Ishikawa (cell line): ENCODE results near the gene ZBED3.

Source experiments
- CEBPB ChIP-seq: IDR thresholded peaks from 2 replicates; pipeline ENCODE4 v1.6.1; 2012
- CREB1 ChIP-seq: IDR thresholded peaks from 2 replicates; pipeline ENCODE4 v1.6.1; 2012; ENCODE audit warnings: low read depth
- EGR1 ChIP-seq: IDR thresholded peaks from 2 replicates; pipeline ENCODE4 v1.6.1; 2012
- EP300 ChIP-seq: IDR thresholded peaks from 2 replicates; pipeline ENCODE4 v1.6.1; 2012; ENCODE audit warnings: borderline replicate concordance
- FOXM1 ChIP-seq: IDR thresholded peaks from 2 replicates; pipeline ENCODE4 v1.6.1; 2012; ENCODE audit warnings: low read depth, borderline replicate concordance
- NFIC ChIP-seq: IDR thresholded peaks from 2 replicates; pipeline ENCODE4 v1.6.1; 2012
- RAD21 ChIP-seq: IDR thresholded peaks from 2 replicates; pipeline ENCODE4 v1.6.1; 2012; ENCODE audit warnings: low read depth
- REST ChIP-seq: IDR thresholded peaks from 2 replicates; pipeline ENCODE4 v1.6.1; 2012; ENCODE audit warnings: low read depth, mild to moderate bottlenecking
- TAF1 ChIP-seq: IDR thresholded peaks from 2 replicates; pipeline ENCODE4 v1.6.1; 2012; ENCODE audit warnings: low read depth, mild to moderate bottlenecking
- TCF12 ChIP-seq: IDR thresholded peaks from 2 replicates; pipeline ENCODE4 v1.6.1; 2012; ENCODE audit warnings: low read depth
- TEAD4 ChIP-seq: IDR thresholded peaks from 2 replicates; pipeline ENCODE4 v1.6.1; 2012
- YY1 ChIP-seq: IDR thresholded peaks from 2 replicates; pipeline ENCODE4 v1.6.1; 2012; ENCODE audit warnings: low read depth
- ZBTB7A ChIP-seq: IDR thresholded peaks from 2 replicates; pipeline ENCODE4 v1.6.1; 2012; ENCODE audit warnings: low read depth
- TF ChIP-seq, protein P1 (sequence below): IDR thresholded peaks from 2 replicates; pipeline ENCODE4 v1.6.1; 2012
- TF ChIP-seq, protein P2 (sequence below): IDR thresholded peaks from 2 replicates; pipeline ENCODE4 v1.6.1; 2012

ZBED3 gene

DNA sequence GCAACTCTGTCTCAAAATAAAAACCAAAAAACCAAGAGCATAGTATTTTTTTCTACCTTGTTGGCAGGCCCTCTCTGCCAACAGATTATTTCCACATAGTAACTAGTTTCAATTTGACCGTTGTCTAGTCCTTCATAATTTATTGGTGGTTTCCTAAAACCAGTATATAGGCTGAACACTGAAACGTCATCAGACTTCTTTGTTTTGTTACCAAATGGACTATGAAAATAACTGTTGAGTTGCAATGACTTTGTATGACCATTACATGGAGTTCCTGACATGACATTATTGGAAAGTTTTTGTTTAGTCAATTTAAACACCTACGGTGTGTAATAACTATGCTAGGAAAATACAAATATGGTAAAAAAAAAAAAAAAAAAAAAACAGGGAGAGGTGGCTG lies 55.2 kb downstream of the ZBED3 start:
- TF ChIP-seq TAF1 (no peak), EGR1 (no peak), CREB1 (no peak), CEBPB (no peak), TCF12 (no peak), REST (no peak), NFIC (no peak), YY1 (no peak), ZBTB7A (no peak), RAD21 (no peak), TEAD4 (no peak), FOXM1 (no peak)
- TF ChIP-seq, protein P1, sequence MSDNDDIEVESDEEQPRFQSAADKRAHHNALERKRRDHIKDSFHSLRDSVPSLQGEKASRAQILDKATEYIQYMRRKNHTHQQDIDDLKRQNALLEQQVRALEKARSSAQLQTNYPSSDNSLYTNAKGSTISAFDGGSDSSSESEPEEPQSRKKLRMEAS: no peak
- TF ChIP-seq, protein P2, sequence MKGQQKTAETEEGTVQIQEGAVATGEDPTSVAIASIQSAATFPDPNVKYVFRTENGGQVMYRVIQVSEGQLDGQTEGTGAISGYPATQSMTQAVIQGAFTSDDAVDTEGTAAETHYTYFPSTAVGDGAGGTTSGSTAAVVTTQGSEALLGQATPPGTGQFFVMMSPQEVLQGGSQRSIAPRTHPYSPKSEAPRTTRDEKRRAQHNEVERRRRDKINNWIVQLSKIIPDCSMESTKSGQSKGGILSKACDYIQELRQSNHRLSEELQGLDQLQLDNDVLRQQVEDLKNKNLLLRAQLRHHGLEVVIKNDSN: no peak

GRCh38 chr5:77030097-77031071 lies 56.7 kb downstream of the ZBED3 start, which contains the start of gene AGGF1:
Gene AGGF1 (plus strand): TSS chr5:77030404. CDS start chr5:77030767, 363 bp downstream.
- TF ChIP-seq TAF1: peak; percentile 94
- no peak for TF ChIP-seq NFIC
- peak; percentile 59 for TF ChIP-seq CREB1
- TF ChIP-seq TCF12: peak; percentile 54; the same call in 1 of the 2 replicates
- TF ChIP-seq RAD21: no peak
- TF ChIP-seq ZBTB7A: 0 out of 2 replicates have a peak, but pooled peaks have one; percentile 19
- TF ChIP-seq REST: no peak
- TF ChIP-seq FOXM1: 0 out of 2 replicates have a peak, but pooled peaks have one; percentile 14
- TF ChIP-seq EP300: no peak
- TF ChIP-seq, protein P2: no peak
- TF ChIP-seq CEBPB: no peak; the same call in none of the 2 replicates
- peak; percentile 39; the same call in 1 of the 2 replicates for TF ChIP-seq TEAD4
- TF ChIP-seq, protein P1: peak; percentile 98
- no peak for TF ChIP-seq EGR1
- TF ChIP-seq YY1: peak; percentile 81

- TF ChIP-seq TCF12 (no peak), NFIC (no peak), EGR1 (no peak), EP300 (no peak), RAD21 (no peak), CREB1 (no peak), FOXM1 (no peak), TEAD4 (no peak), CEBPB (no peak)
- TF ChIP-seq, protein P2: no peak
Observed at GRCh38 chr5:77029376-77029885, 57.7 kb downstream of the ZBED3 start.

- TF ChIP-seq EP300: no peak
- no peak for TF ChIP-seq EGR1
- TF ChIP-seq CEBPB: no peak
- TF ChIP-seq RAD21: no peak
- TF ChIP-seq NFIC: no peak
- no peak for TF ChIP-seq TCF12
- no peak for TF ChIP-seq FOXM1
- no peak for TF ChIP-seq TEAD4
- no peak for TF ChIP-seq ZBTB7A
- TF ChIP-seq, protein P1: no peak
- no peak for TF ChIP-seq REST
- TF ChIP-seq, protein P2: no peak
- TF ChIP-seq CREB1: no peak
- no peak for TF ChIP-seq TAF1
Observed at GRCh38 chr5:77028631-77029375, 58.3 kb downstream of the ZBED3 start.
